IMR-90 (cell line): ENCODE measurements around the gene HAP1. TPM values are rescaled to one million over a fixed set of nuclear protein-coding genes. Genes with fewer than 3 reads are reported as not detected.
A peak's percentile ranks its signal among the peaks of the same experiment; 100 is the strongest.

ENCODE experiments used
- ATAC-seq: fragments of 200-7000 bp; cut with Tn5 transposase; 2 replicates; pipeline ENCODE4 v1.9.1; 2020; ENCODE audit warnings: low read depth, mild to moderate bottlenecking, moderate library complexity
- BruUV-seq: library from RNA; stranded (reverse); fragments of 400-500 nt; replicated peaks from 2 replicates; lab custom pipeline; 2021; lab: Mats Ljungman, UMichigan
- CTCF ChIA-PET: fragments of 300-600 bp; formaldehyde crosslinking; extraction: SDS; loops from one replicate; lab custom pipeline; 2021; ENCODE audit warnings: antibody characterized with exemption; lab: Yijun Ruan, JAX
- POLR2A ChIA-PET: fragments of 300-600 bp; sonication (Branson Sonifier 250); formaldehyde crosslinking; loops from one replicate; lab custom pipeline; 2022; ENCODE audit warnings: antibody characterized with exemption; ENCODE audit not compliant: unreplicated experiment; lab: Charles Lee
- DNase-seq: peaks from one replicate; pipeline ENCODE4 v3.0.0; 2013
- H2AFZ ChIP-seq: replicated peaks from 2 replicates; pipeline ENCODE3; 2013; ENCODE audit warnings: low read length, mild to moderate bottlenecking; ENCODE audit not compliant: poor library complexity
- H2AK5ac ChIP-seq: 2 replicates; pipeline ENCODE4 v1.6.1; 2013; ENCODE audit warnings: low read depth, low read length, inconsistent platforms
- H2AK9ac ChIP-seq: replicated peaks from 2 replicates; pipeline ENCODE3; 2013; ENCODE audit warnings: mild to moderate bottlenecking, low read depth, low read length, moderate library complexity; ENCODE audit not compliant: poor library complexity
- H2BK120ac ChIP-seq: 2 replicates; pipeline ENCODE4 v1.6.1; 2013; ENCODE audit warnings: low read depth, low read length, inconsistent platforms
- H2BK15ac ChIP-seq: 3 replicates; pipeline ENCODE4 v1.6.1; 2013; ENCODE audit warnings: low read depth, low read length, inconsistent platforms
- H2BK20ac ChIP-seq: 2 replicates; pipeline ENCODE4 v1.6.1; 2013; ENCODE audit warnings: low read depth, mild to moderate bottlenecking, inconsistent platforms, low read length, moderate library complexity
- H2BK5ac ChIP-seq: 2 replicates; pipeline ENCODE4 v1.6.1; 2013; ENCODE audit warnings: mild to moderate bottlenecking, low read depth, low read length, inconsistent platforms; ENCODE audit not compliant: poor library complexity, severe bottlenecking
- H3K14ac ChIP-seq: replicated peaks from 2 replicates; pipeline ENCODE4 v1.6.1; 2013; ENCODE audit warnings: low read depth, low read length, inconsistent platforms
- H3K18ac ChIP-seq: 2 replicates; pipeline ENCODE4 v1.6.1; 2013; ENCODE audit warnings: low read depth, low read length, control low read depth
- H3K23ac ChIP-seq: 2 replicates; pipeline ENCODE4 v1.6.1; 2013; ENCODE audit warnings: low read depth, low read length, inconsistent platforms
- H3K27ac ChIP-seq: 2 replicates; pipeline ENCODE4 v1.5.1; 2013; ENCODE audit warnings: mild to moderate bottlenecking, control low read depth, low read length; ENCODE audit not compliant: insufficient read depth
- H3K27me3 ChIP-seq: 2 replicates; pipeline ENCODE4 v1.6.1; 2013; ENCODE audit warnings: low read length; ENCODE audit not compliant: control insufficient read depth, insufficient read depth
- H3K36me3 ChIP-seq: 2 replicates; pipeline ENCODE4 v1.6.1; 2013; ENCODE audit warnings: low read length, mixed read lengths; ENCODE audit not compliant: control insufficient read depth, insufficient read depth
- H3K4ac ChIP-seq: 2 replicates; pipeline ENCODE4 v1.6.1; 2013; ENCODE audit warnings: low read depth, low read length, inconsistent platforms
- H3K4me1 ChIP-seq: 2 replicates; pipeline ENCODE4 v1.6.1; 2013; ENCODE audit warnings: low read length, mixed read lengths; ENCODE audit not compliant: control insufficient read depth, insufficient read depth
- H3K4me2 ChIP-seq: 2 replicates; pipeline ENCODE4 v1.6.1; 2013; ENCODE audit warnings: low read depth, mild to moderate bottlenecking, control low read depth, low read length, moderate library complexity
- H3K4me3 ChIP-seq: 2 replicates; pipeline ENCODE4 v1.5.1; 2013; ENCODE audit warnings: low read depth, mild to moderate bottlenecking, control low read depth, low read length, moderate library complexity; ENCODE audit not compliant: insufficient read depth
- H3K56ac ChIP-seq: 2 replicates; pipeline ENCODE4 v1.6.1; 2013; ENCODE audit warnings: low read length, inconsistent platforms; ENCODE audit not compliant: insufficient read depth; ENCODE audit errors: extremely low read depth
- H3K79me1 ChIP-seq, 2 experiments: 2 replicates each; pipeline ENCODE4 v1.6.1; 2013; ENCODE audit warnings: low read length in 2 of 2, inconsistent platforms in 1 of 2, low read depth in 1 of 2
- H3K9ac ChIP-seq: 2 replicates; pipeline ENCODE4 v1.6.1; 2013; ENCODE audit warnings: low read depth, low read length, control low read depth
- H3K9me1 ChIP-seq: 2 replicates; pipeline ENCODE4 v1.6.1; 2013; ENCODE audit warnings: low read length, inconsistent platforms; ENCODE audit not compliant: insufficient read depth
- H3K9me3 ChIP-seq: 2 replicates; pipeline ENCODE4 v1.6.1; 2013; ENCODE audit warnings: low read length; ENCODE audit not compliant: control insufficient read depth, insufficient read depth
- H4K20me1 ChIP-seq: 2 replicates; pipeline ENCODE4 v1.6.1; 2013; ENCODE audit warnings: low read length, inconsistent platforms; ENCODE audit not compliant: insufficient read depth
- H4K5ac ChIP-seq: 2 replicates; pipeline ENCODE4 v1.6.1; 2013; ENCODE audit warnings: mild to moderate bottlenecking, low read depth, low read length, control low read depth
- H4K8ac ChIP-seq, 2 experiments: 2 replicates each; pipeline ENCODE4 v1.6.1; 2013; ENCODE audit warnings: low read depth in 2 of 2, low read length in 2 of 2, control low read depth in 1 of 2, inconsistent platforms in 1 of 2
- H4K91ac ChIP-seq: 2 replicates; pipeline ENCODE4 v1.6.1; 2013; ENCODE audit warnings: low read depth, low read length, inconsistent platforms; ENCODE audit not compliant: insufficient read depth
- BHLHE40 ChIP-seq: fragments of 150-350 bp; IDR thresholded peaks from 2 replicates; pipeline ENCODE4 v1.6.1; 2016; ENCODE audit warnings: mild to moderate bottlenecking, low read depth, low read length
- CEBPB ChIP-seq: IDR thresholded peaks from 2 replicates; pipeline ENCODE4 v1.6.1; 2012; ENCODE audit warnings: low read depth, low read length, improper control_type of control experiment
- CHD1 ChIP-seq: IDR thresholded peaks from 2 replicates; pipeline ENCODE4 v1.6.1; 2012; ENCODE audit warnings: low read depth, low read length, improper control_type of control experiment
- FOS ChIP-seq: fragments of 150-350 bp; IDR thresholded peaks from 2 replicates; pipeline ENCODE4 v1.6.1; 2016; ENCODE audit warnings: low read depth, low read length
- MAFK ChIP-seq: IDR thresholded peaks from 2 replicates; pipeline ENCODE4 v1.6.1; 2012; ENCODE audit warnings: low read depth, low read length, improper control_type of control experiment
- MAZ ChIP-seq: IDR thresholded peaks from 2 replicates; pipeline ENCODE4 v1.6.1; 2012; ENCODE audit warnings: low read depth, mild to moderate bottlenecking, low read length, improper control_type of control experiment, moderate library complexity, borderline replicate concordance
- MXI1 ChIP-seq: IDR thresholded peaks from 2 replicates; pipeline ENCODE4 v1.6.1; 2012; ENCODE audit warnings: low read depth, mild to moderate bottlenecking, low read length, moderate library complexity, borderline replicate concordance
- NFE2L2 ChIP-seq: fragments of 150-350 bp; IDR thresholded peaks from 2 replicates; pipeline ENCODE4 v1.6.1; 2016; ENCODE audit warnings: low read depth, mild to moderate bottlenecking, low read length
- POLR2A ChIP-seq: IDR thresholded peaks from 2 replicates; pipeline ENCODE4 v1.6.1; 2012; ENCODE audit warnings: mild to moderate bottlenecking, low read depth, low read length
- RAD21 ChIP-seq: IDR thresholded peaks from 2 replicates; pipeline ENCODE4 v1.6.1; 2012; ENCODE audit warnings: low read length, improper control_type of control experiment
- RCOR1 ChIP-seq: IDR thresholded peaks from 2 replicates; pipeline ENCODE4 v1.6.1; 2012; ENCODE audit warnings: mild to moderate bottlenecking, low read length, improper control_type of control experiment; ENCODE audit not compliant: insufficient replicate concordance
- WGBS, 2 experiments: methylation state at CpG; one replicate each; pipeline versions ENCODE4 v1.1.5 to v1.1.7; 2013; ENCODE audit warnings: missing lambda C conversion rate in 2 of 2; ENCODE audit not compliant: insufficient read length in 1 of 2; ENCODE audit errors: extremely low coverage in 2 of 2; 5-methylcytosine and 5-hydroxymethylcytosine counted together
- dilution Hi-C: fragments of 300-500 bp; cut with HindIII; formaldehyde crosslinking; loops from one replicate; pipeline ENCODE4 v1.14.3; 2018; ENCODE audit warnings: low sequenced_read_pairs; ENCODE audit not compliant: unreplicated experiment
- in situ Hi-C: fragments of 300-500 bp; cut with MboI; formaldehyde crosslinking; loops from 3 replicates; pipeline ENCODE4 v1.14.3; 2019; ENCODE audit warnings: low sequenced_read_pairs, inconsistent platforms, mixed read lengths
- intact Hi-C: fragments of 100-400 bp; cut with micrococcal nuclease; formaldehyde crosslinking; loops from 2 replicates; pipeline ENCODE4 v1.10.0; 2022
- polyA plus RNA-seq, 3 experiments: library from polyadenylated mRNA; depleted of rRNA; stranded (reverse); fragments of >200 nt; gene quantifications; 2 replicates each; pipeline ENCODE4 v1.2.3, GENCODE V29; 2012; ENCODE audit warnings: low replicate concordance in 1 of 3
- total RNA-seq: library from RNA; depleted of rRNA; stranded (reverse); fragments of >200 nt; gene quantifications from 2 replicates; pipeline ENCODE4 v1.2.3, GENCODE V29; 2012
- TF ChIP-seq, protein P1 (sequence below): fragments of 150-350 bp; IDR thresholded peaks from 2 replicates; pipeline ENCODE4 v1.6.1; 2017; ENCODE audit warnings: mild to moderate bottlenecking, antibody characterized with exemption, low read length, low read depth
- TF ChIP-seq, protein P2 (sequence below): fragments of 150-350 bp; IDR thresholded peaks from 2 replicates; pipeline ENCODE4 v1.6.1; 2016; ENCODE audit warnings: low read depth, mild to moderate bottlenecking, low read length, moderate library complexity, borderline replicate concordance
- TF ChIP-seq, protein P3 (sequence below): conservative IDR thresholded peaks from 2 replicates; pipeline ENCODE4 v1.5.1; 2012; ENCODE audit warnings: mild to moderate bottlenecking, low read depth, low read length, improper control_type of control experiment

The HAP1 gene
- total and polyA plus RNA-seq, 2 of the 4 experiments (the other 2 are of a cell fraction): under 0.01 to 0.09 TPM

DNA sequence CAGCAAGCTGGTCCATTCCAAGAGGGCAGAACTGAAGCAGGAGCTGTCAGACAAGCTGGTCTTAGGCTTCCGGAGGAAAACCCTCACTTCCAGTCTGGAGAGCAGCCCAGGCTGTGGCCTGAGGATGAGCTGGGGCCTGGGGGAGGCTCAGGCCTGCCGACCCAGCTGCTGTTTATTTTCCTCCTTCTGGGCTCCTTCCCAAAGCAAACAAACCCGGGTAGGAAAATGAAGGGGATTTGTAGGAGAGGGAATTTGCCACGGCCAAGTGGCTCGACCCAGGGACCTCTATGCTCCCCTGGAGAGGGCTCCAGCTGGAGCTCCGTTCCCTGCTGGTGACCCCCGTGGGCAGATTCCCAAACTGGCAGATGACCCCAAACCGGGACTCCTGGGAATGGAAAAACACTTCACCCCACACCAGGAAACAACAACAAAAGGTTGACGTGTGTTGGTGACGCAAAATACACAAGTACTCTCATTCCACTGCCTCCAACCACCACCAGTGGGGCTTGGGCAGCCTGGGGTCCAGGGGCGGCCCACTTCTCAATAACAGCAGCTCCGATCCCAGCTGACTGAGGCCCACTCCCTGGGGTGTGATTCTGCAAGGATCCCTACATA is 43.2 kb upstream of the HAP1 start:
- Histone ChIP-seq H4K8ac (peak overlapping the region; percentile 66 to 77), H3K79me1 (peaks cover 11 to 70% of the 10 kb centered on the region in 2 experiments; a peak in 3 of 4 replicates), H3K56ac (0 out of 2 replicates have a peak overlapping the region, but pooled peaks have one; percentile 28), H3K9me3 (no peaks in the 10 kb centered on the region), H2AK9ac (peak overlapping the region; percentile 47), H4K20me1 (peaks cover 44% of the 10 kb centered on the region), H2BK120ac (peak overlapping the region; percentile 83), H3K4me3 (no peak overlapping the region), H3K14ac (peak overlapping the region; percentile 64), H3K18ac (peak overlapping the region; percentile 32), H3K23ac (peak overlapping the region; percentile 77; the same call in 1 of the 2 replicates), H3K4me2 (peak overlapping the region; percentile 1), H2AFZ (peak overlapping the region; percentile 76), H2BK5ac (peak overlapping the region; percentile 81), H4K91ac (peak overlapping the region; percentile 66), H3K27ac (peak overlapping the region; percentile 82), H3K27me3 (no peaks in the 10 kb centered on the region), H3K4ac (peak overlapping the region; percentile 84), H3K36me3 (peaks cover 7% of the 10 kb centered on the region; the same call in 1 of the 2 replicates), H3K9ac (no peak overlapping the region), H2BK20ac (peak overlapping the region; percentile 9; the same call in 1 of the 2 replicates), H4K5ac (peak overlapping the region; percentile 28), H3K4me1 (peaks cover 34% of the 10 kb centered on the region), H3K9me1 (peaks cover 23% of the 10 kb centered on the region), H2BK15ac (peak overlapping the region; percentile 74; the same call in 1 of the 3 replicates), H2AK5ac (peak overlapping the region; percentile 97)
- DNase-seq (peak; percentile 96), ATAC-seq (peak; percentile 83)
- no TSS peak for BruUV-seq
- no CpG with 5 or more reads among the region's 12 CpGs for WGBS, 2 experiments
- intact Hi-C loops: loop anchor here (1.0 kb wide), 1 partner anchor 24 kb away; no protein-coding TSS in a partner anchor
- CTCF ChIA-PET: interaction anchor here (0.6 to 1.6 kb wide), 3 partner anchors 9 to 24 kb away, joined by 5 to 7 read pairs (median 7); partner anchors contain the start of gene JUP
- in situ Hi-C loops: no loop called here
- POLR2A ChIA-PET: interaction anchor here (0.7 to 0.8 kb wide), 2 partner anchors 9 to 27 kb away, joined by 3 to 6 read pairs; partner anchors contain the start of gene JUP
- dilution Hi-C loops: no loop called here
- TF ChIP-seq, protein P1, sequence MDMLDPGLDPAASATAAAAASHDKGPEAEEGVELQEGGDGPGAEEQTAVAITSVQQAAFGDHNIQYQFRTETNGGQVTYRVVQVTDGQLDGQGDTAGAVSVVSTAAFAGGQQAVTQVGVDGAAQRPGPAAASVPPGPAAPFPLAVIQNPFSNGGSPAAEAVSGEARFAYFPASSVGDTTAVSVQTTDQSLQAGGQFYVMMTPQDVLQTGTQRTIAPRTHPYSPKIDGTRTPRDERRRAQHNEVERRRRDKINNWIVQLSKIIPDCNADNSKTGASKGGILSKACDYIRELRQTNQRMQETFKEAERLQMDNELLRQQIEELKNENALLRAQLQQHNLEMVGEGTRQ: no peak
- TF ChIP-seq, protein P2, sequence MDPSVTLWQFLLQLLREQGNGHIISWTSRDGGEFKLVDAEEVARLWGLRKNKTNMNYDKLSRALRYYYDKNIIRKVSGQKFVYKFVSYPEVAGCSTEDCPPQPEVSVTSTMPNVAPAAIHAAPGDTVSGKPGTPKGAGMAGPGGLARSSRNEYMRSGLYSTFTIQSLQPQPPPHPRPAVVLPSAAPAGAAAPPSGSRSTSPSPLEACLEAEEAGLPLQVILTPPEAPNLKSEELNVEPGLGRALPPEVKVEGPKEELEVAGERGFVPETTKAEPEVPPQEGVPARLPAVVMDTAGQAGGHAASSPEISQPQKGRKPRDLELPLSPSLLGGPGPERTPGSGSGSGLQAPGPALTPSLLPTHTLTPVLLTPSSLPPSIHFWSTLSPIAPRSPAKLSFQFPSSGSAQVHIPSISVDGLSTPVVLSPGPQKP: no peak
- TF ChIP-seq RCOR1 (peak; percentile 79), MXI1 (no peak), BHLHE40 (no peak; the same call in none of the 2 replicates), CHD1 (no peak), MAZ (peak; percentile 48; the same call in 1 of the 2 replicates), CEBPB (no peak), POLR2A (peak; percentile 49; the same call in 1 of the 2 replicates), MAFK (no peak), RAD21 (peak; percentile 12; the same call in 1 of the 2 replicates), NFE2L2 (no peak), FOS (no peak)
- TF ChIP-seq, protein P3, sequence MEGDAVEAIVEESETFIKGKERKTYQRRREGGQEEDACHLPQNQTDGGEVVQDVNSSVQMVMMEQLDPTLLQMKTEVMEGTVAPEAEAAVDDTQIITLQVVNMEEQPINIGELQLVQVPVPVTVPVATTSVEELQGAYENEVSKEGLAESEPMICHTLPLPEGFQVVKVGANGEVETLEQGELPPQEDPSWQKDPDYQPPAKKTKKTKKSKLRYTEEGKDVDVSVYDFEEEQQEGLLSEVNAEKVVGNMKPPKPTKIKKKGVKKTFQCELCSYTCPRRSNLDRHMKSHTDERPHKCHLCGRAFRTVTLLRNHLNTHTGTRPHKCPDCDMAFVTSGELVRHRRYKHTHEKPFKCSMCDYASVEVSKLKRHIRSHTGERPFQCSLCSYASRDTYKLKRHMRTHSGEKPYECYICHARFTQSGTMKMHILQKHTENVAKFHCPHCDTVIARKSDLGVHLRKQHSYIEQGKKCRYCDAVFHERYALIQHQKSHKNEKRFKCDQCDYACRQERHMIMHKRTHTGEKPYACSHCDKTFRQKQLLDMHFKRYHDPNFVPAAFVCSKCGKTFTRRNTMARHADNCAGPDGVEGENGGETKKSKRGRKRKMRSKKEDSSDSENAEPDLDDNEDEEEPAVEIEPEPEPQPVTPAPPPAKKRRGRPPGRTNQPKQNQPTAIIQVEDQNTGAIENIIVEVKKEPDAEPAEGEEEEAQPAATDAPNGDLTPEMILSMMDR: no peak
